HG02870 (cell line): ENCODE measurements around the gene GHRH.

Experiments
- ATAC-seq: cut with Tn5 transposase; IDR thresholded peaks from one replicate; pipeline ENCODE4 v1.9.1; 2021; ENCODE audit warnings: mild to moderate bottlenecking, moderate library complexity; ENCODE audit not compliant: unreplicated experiment

The GHRH gene

GRCh38 chr20:37263686-37264085 is 2.1 kb upstream of the GHRH start:
- ATAC-seq: no peak

- ATAC-seq: no peak
Measured at GRCh38 chr20:37262505-37262904, 891 bp upstream of the GHRH start.

GRCh38 chr20:37260923-37261322 is 691 bp downstream of the GHRH start:
- no peak for ATAC-seq

- no peak for ATAC-seq
Measured at GRCh38 chr20:37259865-37260264, 1.7 kb downstream of the GHRH start.

GRCh38 chr20:37259031-37259430 is 2.6 kb downstream of the GHRH start:
- no peak for ATAC-seq

- ATAC-seq: no peak
Measured at GRCh38 chr20:37257988-37258387, 3.6 kb downstream of the GHRH start.

GRCh38 chr20:37257530-37257929 is 4.1 kb downstream of the GHRH start:
- ATAC-seq: no peak

GRCh38 chr20:37256286-37256685 is 5.3 kb downstream of the GHRH start:
- ATAC-seq: no peak

- no peak for ATAC-seq
Measured at GRCh38 chr20:37254114-37254878, 7.3 kb downstream of the GHRH start.

GRCh38 chr20:37253087-37253486 is 8.5 kb downstream of the GHRH start:
- ATAC-seq: no peak

- no peak for ATAC-seq
Measured at GRCh38 chr20:37251825-37252477, 9.7 kb downstream of the GHRH start.

GRCh38 chr20:37249304-37249703 is 12.3 kb downstream of the GHRH start:
- ATAC-seq: no peak

GRCh38 chr20:37247547-37247946 is 14.1 kb downstream of the GHRH start:
- ATAC-seq: no peak

- ATAC-seq: no peak
Measured at GRCh38 chr20:37246736-37247135, 14.9 kb downstream of the GHRH start.

GRCh38 chr20:37245216-37246150 is 16.1 kb downstream of the GHRH start:
- no peak for ATAC-seq

GRCh38 chr20:37244572-37244957 is 17.0 kb downstream of the GHRH start:
- no peak for ATAC-seq

GRCh38 chr20:37243937-37244571 is 17.6 kb downstream of the GHRH start:
- no peak for ATAC-seq

GRCh38 chr20:37243076-37243936 is 18.3 kb downstream of the GHRH start:
- no peak for ATAC-seq

- ATAC-seq: no peak
Measured at GRCh38 chr20:37242503-37242902, 19.1 kb downstream of the GHRH start.
